ENCODE measurements around the gene EFNA5. TPM values are rescaled to one million over a fixed set of nuclear protein-coding genes. Genes with fewer than 3 reads are reported as not detected.

EFNA5 gene
- total and polyA plus RNA-seq, 4 donors: 0.14 to 0.93 (median 0.54) TPM

GRCh38 chr5:107414802-107415201 is 255.9 kb downstream of the EFNA5 start (continued):
- no peak for TF ChIP-seq GABPA (IDR thresholded peaks at IDR 0.05 in 1 of 2, conservative IDR thresholded peaks at IDR 0.05 in 1 of 2)

DNA sequence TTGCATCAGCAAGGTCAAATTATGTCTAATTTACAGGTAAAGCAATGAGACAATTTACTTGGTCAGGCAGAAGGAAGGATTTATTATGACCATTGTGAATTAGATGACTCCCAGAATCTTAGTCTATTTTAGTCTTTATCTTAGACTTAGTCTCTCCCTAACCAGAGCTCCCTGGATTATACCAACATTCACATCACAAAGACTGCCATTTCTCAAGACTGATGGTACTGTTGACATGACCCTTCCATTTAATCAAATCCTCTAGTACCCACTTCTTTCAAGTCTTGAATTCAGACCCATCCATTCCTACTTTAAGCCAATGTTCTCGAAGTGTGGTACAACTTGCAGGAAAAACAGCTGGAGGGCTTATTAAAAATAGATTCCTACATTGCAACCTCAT is 257.0 kb downstream of the EFNA5 start:
- H3K36me3 ChIP-seq (ENCODE audit: control insufficient read depth in 4 of 4, insufficient read depth in 3 of 4, low read depth in 1 of 4, low read length in 3 of 4): no peaks in the 10 kb centered on the region
- H3K27ac ChIP-seq (ENCODE audit: low read depth in 1 of 2, low read length in 2 of 2): no peak overlapping the region
- H3K27me3 ChIP-seq (ENCODE audit: control insufficient read depth in 4 of 4, insufficient read depth in 4 of 4, low read length in 3 of 4): no peaks in the 10 kb centered on the region
- WGBS: 90% methylated on average over 1 of the region's 1 CpG
- DNase-seq (ENCODE audit: low spot score): no peak
- no peak overlapping the region for H3K9ac ChIP-seq (ENCODE audit: low read depth in 1 of 2, low read length in 2 of 2)
- no peak overlapping the region for H3K4me3 ChIP-seq (ENCODE audit: low read depth in 1 of 3, low read length in 3 of 3)
- TF ChIP-seq, protein P1, sequence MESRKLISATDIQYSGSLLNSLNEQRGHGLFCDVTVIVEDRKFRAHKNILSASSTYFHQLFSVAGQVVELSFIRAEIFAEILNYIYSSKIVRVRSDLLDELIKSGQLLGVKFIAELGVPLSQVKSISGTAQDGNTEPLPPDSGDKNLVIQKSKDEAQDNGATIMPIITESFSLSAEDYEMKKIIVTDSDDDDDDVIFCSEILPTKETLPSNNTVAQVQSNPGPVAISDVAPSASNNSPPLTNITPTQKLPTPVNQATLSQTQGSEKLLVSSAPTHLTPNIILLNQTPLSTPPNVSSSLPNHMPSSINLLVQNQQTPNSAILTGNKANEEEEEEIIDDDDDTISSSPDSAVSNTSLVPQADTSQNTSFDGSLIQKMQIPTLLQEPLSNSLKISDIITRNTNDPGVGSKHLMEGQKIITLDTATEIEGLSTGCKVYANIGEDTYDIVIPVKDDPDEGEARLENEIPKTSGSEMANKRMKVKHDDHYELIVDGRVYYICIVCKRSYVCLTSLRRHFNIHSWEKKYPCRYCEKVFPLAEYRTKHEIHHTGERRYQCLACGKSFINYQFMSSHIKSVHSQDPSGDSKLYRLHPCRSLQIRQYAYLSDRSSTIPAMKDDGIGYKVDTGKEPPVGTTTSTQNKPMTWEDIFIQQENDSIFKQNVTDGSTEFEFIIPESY (IDR thresholded peaks at IDR 0.05): no peak
- no peak for TF ChIP-seq TAF1 (conservative IDR thresholded peaks at IDR 0.05)
- no peak for TF ChIP-seq FOXA2 (IDR thresholded peaks at IDR 0.05)
- TF ChIP-seq FOXA1 (IDR thresholded peaks at IDR 0.05): no peak
- TF ChIP-seq RXRA (IDR thresholded peaks at IDR 0.05): no peak
- no peak for TF ChIP-seq YY1 (IDR thresholded peaks at IDR 0.05)
- TF ChIP-seq JUND (IDR thresholded peaks at IDR 0.05): no peak
- no peak for TF ChIP-seq SP1 (IDR thresholded peaks at IDR 0.05)
- TF ChIP-seq, protein P2, sequence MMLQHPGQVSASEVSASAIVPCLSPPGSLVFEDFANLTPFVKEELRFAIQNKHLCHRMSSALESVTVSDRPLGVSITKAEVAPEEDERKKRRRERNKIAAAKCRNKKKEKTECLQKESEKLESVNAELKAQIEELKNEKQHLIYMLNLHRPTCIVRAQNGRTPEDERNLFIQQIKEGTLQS (IDR thresholded peaks at IDR 0.05): no peak
- no peak for TF ChIP-seq HNF4G (IDR thresholded peaks at IDR 0.05)
- no peak for TF ChIP-seq RAD21 (IDR thresholded peaks at IDR 0.05)
- no peak for TF ChIP-seq HNF4A (conservative IDR thresholded peaks at IDR 0.05)
- TF ChIP-seq, protein P3, sequence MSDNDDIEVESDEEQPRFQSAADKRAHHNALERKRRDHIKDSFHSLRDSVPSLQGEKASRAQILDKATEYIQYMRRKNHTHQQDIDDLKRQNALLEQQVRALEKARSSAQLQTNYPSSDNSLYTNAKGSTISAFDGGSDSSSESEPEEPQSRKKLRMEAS (IDR thresholded peaks at IDR 0.05): no peak
- TF ChIP-seq, protein P4, sequence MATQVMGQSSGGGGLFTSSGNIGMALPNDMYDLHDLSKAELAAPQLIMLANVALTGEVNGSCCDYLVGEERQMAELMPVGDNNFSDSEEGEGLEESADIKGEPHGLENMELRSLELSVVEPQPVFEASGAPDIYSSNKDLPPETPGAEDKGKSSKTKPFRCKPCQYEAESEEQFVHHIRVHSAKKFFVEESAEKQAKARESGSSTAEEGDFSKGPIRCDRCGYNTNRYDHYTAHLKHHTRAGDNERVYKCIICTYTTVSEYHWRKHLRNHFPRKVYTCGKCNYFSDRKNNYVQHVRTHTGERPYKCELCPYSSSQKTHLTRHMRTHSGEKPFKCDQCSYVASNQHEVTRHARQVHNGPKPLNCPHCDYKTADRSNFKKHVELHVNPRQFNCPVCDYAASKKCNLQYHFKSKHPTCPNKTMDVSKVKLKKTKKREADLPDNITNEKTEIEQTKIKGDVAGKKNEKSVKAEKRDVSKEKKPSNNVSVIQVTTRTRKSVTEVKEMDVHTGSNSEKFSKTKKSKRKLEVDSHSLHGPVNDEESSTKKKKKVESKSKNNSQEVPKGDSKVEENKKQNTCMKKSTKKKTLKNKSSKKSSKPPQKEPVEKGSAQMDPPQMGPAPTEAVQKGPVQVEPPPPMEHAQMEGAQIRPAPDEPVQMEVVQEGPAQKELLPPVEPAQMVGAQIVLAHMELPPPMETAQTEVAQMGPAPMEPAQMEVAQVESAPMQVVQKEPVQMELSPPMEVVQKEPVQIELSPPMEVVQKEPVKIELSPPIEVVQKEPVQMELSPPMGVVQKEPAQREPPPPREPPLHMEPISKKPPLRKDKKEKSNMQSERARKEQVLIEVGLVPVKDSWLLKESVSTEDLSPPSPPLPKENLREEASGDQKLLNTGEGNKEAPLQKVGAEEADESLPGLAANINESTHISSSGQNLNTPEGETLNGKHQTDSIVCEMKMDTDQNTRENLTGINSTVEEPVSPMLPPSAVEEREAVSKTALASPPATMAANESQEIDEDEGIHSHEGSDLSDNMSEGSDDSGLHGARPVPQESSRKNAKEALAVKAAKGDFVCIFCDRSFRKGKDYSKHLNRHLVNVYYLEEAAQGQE (IDR thresholded peaks at IDR 0.05): no peak
- no peaks in the 10 kb centered on the region for H3K9me3 ChIP-seq (ENCODE audit: control insufficient read depth in 4 of 4, low read length in 3 of 4)
- H3K4me1 ChIP-seq (ENCODE audit: control insufficient read depth in 4 of 4, insufficient read depth in 4 of 4, low read length in 3 of 4): no peaks in the 10 kb centered on the region

DNA sequence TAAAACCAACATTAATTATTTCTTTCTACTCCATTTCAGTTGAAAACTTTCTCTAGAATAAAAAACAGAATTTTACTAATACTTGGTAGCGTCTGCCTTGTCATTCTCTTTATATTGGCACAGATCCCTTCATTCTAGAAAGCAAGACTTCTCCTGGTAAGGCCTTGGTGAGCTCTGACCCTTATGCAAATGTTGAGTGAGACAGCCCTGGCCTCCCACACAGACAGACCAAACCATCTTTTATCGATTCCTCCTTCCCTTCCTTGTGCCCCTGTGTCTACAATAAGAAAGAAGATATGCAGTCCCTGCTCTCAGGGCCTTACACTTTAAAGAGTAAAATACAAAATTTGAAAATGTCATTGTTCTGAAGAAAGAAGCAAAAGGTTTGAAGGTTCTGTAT is 262.2 kb downstream of the EFNA5 start:
- no peak for DNase-seq (ENCODE audit: low spot score)
- no peaks in the 10 kb centered on the region for H3K36me3 ChIP-seq (ENCODE audit: control insufficient read depth in 4 of 4, insufficient read depth in 3 of 4, low read depth in 1 of 4, low read length in 3 of 4)
- no peak overlapping the region for H3K27ac ChIP-seq (ENCODE audit: low read depth in 1 of 2, low read length in 2 of 2)
- H3K9ac ChIP-seq (ENCODE audit: low read depth in 1 of 2, low read length in 2 of 2): no peak overlapping the region
- no peak overlapping the region for H3K4me3 ChIP-seq (ENCODE audit: low read depth in 1 of 3, low read length in 3 of 3)
- WGBS: 92% methylated on average over 2 of the region's 2 CpGs
- no peaks in the 10 kb centered on the region for H3K9me3 ChIP-seq (ENCODE audit: control insufficient read depth in 4 of 4, low read length in 3 of 4)
- H3K4me1 ChIP-seq (ENCODE audit: control insufficient read depth in 4 of 4, insufficient read depth in 4 of 4, low read length in 3 of 4): no peaks in the 10 kb centered on the region
- H3K27me3 ChIP-seq (ENCODE audit: control insufficient read depth in 4 of 4, insufficient read depth in 4 of 4, low read length in 3 of 4): no peaks in the 10 kb centered on the region
- TF ChIP-seq HNF4G (IDR thresholded peaks at IDR 0.05) (no peak), YY1 (IDR thresholded peaks at IDR 0.05) (no peak), NR2F2 (IDR thresholded peaks at IDR 0.05) (no peak), TAF1 (conservative IDR thresholded peaks at IDR 0.05) (no peak), CTCF (IDR thresholded peaks at IDR 0.05; ENCODE audit: low read depth, low read length, missing input control) (no peak)
- TF ChIP-seq, protein P4 (IDR thresholded peaks at IDR 0.05): no peak
- TF ChIP-seq, protein P3 (IDR thresholded peaks at IDR 0.05): no peak
- TF ChIP-seq, protein P1 (IDR thresholded peaks at IDR 0.05): no peak

Measured in liver (tissue), 9 donors.